Stimulated activated CD8-positive, alpha-beta memory T cell treated with anti-CD3 and anti-CD28 coated beads, Interleukin-12 subunit alpha, Interleukin-12 subunit beta, amount 100 ng/mL, for 1 hour (primary cell): ENCODE results near the gene CAV1.
"Not testable (repeated sequence)": the region's sequence is repeated elsewhere in the genome, so short reads cannot be mapped to it uniquely, and the experiment has no call there.

Experiments used
- DNase-seq: peaks from one replicate; pipeline ENCODE4 v3.0.0-alpha.2; 2020; ENCODE audit warnings: low read depth

The CAV1 gene

GRCh38 chr7:116583653-116584052 is 58.8 kb downstream of the CAV1 start:
- DNase-seq: no peak

- DNase-seq: no peak
Observed at GRCh38 chr7:116584721-116585120, 59.9 kb downstream of the CAV1 start.

- no peak for DNase-seq
Observed at GRCh38 chr7:116585392-116585791, 60.6 kb downstream of the CAV1 start.

GRCh38 chr7:116585967-116586366 is 61.1 kb downstream of the CAV1 start:
- DNase-seq: no peak

GRCh38 chr7:116587200-116587599 is 62.4 kb downstream of the CAV1 start:
- DNase-seq: not testable (repeated sequence)

- DNase-seq: no peak
Observed at GRCh38 chr7:116588225-116588624, 63.4 kb downstream of the CAV1 start.

- DNase-seq: no peak
Observed at GRCh38 chr7:116588641-116589594, 64.1 kb downstream of the CAV1 start.

DNA sequence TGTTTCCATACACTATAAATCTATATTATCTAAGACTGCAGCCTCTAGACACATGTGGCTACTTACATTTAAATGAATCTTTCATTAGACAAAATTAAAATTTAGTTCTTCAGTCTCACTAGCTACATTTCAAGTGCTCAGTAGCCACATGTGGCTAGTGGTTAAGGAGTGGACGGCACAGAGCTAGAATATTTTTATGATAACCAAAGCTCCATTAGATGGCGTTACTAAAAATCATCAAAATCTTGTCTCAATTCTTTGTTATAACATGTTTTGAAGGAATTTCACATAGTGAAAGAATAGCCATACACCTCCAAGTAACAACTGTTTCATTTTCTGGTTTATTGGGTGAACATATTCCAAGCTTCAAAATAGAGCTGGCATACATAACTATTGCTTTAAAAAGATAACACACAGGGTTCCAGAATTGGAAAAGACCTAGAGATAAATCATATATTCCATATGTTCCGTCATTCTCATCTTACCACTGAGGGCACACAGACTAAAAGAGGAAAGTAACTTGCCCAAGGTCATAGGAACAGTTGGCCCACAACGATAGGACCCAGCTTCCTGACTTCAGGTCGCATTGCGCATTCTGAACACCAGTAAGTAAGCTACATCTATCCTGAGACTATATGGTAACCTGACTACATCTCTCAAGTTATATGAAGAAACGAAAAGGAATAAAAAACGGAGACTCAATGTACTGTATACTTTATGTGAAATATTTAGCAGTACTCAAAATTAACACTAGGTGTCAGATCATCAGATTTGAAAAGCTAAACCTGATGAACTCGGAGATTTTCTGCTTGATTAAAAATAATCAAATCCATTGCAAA is 66.6 kb downstream of the CAV1 start:
- no peak for DNase-seq

GRCh38 chr7:116592041-116592355 is 67.2 kb downstream of the CAV1 start:
- no peak for DNase-seq

DNA sequence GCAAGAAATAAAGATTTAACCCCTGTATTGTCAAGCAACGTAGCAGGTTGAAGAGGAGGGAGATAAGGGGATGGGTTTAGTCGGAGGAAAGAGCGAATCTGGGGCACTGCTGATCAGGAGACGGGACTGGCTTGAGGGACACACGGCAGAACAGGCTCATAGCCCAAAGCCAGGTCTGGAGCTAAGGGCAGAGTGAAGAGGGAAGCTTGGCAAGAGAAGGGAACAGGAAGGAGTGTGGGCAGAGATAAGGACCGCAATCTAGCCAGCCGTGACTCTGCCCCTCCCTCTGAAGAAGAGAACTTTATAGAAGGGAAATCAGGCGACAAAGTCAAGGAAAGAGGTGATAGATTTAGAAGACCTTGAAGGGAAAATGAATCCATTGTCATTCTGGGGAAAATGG is 67.6 kb downstream of the CAV1 start:
- no peak for DNase-seq

- DNase-seq: no peak
Observed at GRCh38 chr7:116593359-116594075, 68.7 kb downstream of the CAV1 start.

GRCh38 chr7:116595063-116595462 is 70.2 kb downstream of the CAV1 start:
- DNase-seq: no peak

DNA sequence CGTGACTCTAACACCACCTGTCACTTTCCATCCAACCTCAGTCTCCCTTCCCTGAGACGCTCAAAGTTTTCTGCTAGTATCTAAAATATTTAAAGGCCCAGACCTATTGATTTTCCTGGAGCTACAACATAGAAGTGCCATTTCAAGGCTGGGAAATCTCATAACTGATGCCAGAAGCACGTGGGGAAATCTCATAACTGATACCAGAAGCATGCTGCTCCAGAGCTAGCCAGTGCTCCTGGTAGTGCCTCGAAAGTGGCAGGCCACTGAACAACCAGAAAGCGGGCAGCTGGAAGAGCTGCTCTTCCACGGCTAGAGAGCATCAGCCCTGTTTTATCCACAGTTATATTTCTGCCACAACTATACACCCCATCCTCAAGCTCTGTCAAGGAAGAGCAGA is 72.5 kb downstream of the CAV1 start:
- DNase-seq: no peak

- no peak for DNase-seq
Observed at GRCh38 chr7:116598278-116598677, 73.4 kb downstream of the CAV1 start.

DNA sequence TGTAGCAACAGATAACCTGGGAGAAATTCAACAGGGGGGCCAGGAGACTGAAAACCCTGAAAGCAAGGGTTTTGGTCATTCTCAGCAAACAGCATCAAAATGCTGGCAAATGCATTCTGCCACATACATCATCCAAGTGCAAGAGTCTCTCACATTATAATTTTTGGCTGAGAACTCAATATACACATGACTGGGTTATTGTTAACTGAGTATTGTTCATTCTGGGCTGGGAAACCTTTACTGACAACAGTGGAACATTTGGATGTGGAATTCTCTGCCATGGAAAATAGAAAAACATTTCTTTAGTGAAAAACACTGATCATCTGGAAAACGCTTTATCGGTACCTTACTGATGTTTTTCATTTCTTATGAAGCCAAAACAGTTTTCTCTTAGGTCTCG is 74.0 kb downstream of the CAV1 start:
- DNase-seq: no peak

GRCh38 chr7:116601426-116601825 is 76.6 kb downstream of the CAV1 start:
- no peak for DNase-seq

DNA sequence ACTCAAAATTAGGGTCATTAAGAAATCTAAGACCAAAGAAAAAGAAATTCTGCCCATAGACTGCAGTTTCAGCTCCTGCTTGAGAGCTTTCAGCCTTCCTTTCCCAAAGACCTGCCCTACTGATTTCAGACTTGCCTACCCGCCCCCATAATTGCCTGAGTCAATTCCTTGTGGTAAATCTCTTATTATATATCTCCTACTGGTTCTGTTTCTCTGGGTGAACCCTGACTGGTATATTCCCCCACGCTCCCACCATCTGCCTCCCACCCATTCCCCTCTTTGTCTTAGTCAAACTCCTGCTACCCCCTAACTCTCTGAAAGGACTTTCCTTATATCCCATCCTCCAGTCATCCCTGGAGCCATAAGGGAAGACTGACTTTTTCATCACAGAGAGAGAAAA is 82.5 kb downstream of the CAV1 start:
- no peak for DNase-seq

DNA sequence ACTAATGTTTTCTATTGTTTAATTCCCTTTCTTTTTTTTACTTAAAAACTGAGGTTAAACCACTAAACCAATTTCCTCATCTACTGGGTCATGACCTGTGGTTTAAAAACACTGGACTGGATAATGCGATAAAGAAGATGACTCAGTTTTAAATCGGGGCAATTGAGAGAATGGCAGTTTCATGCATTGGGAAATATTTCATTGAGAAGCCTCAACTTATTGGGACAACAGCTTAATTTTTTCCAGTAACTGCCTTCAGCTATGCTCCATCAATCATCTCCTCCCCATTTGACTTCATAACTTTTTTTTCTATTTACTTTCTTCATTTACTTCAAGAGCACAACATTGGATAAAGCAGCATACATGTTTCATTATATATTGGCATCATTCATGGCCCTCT is 85.4 kb downstream of the CAV1 start:
- no peak for DNase-seq

DNA sequence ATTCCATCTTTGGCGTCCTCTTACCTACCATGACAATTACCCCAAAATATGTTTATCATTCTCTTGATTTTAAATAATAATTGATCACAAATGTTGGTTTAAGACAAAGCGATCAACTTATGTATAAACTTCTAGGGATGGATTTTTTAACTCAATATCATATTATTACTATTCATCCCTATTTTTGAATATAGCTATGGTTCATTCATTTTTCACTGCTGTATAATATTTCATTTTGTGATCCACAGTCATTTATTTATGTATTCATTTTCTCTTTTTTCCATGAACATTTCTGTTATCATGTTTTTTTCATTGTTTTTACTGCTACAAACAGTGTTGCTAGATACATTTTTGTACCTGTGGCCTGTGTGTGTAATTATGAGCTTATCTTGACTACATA is 85.9 kb downstream of the CAV1 start:
- DNase-seq: no peak
